Fibroblast of peridontal ligament (primary cell): ENCODE results near the gene FGD6.
"Not testable (repeated sequence)": the region's sequence is repeated elsewhere in the genome, so short reads cannot be mapped to it uniquely, and the experiment has no call there.

Experiments used
- DNase-seq: peaks from one replicate; pipeline ENCODE4 v3.0.0-alpha.2; 2010; ENCODE audit errors: extremely low read depth

The FGD6 gene

DNA sequence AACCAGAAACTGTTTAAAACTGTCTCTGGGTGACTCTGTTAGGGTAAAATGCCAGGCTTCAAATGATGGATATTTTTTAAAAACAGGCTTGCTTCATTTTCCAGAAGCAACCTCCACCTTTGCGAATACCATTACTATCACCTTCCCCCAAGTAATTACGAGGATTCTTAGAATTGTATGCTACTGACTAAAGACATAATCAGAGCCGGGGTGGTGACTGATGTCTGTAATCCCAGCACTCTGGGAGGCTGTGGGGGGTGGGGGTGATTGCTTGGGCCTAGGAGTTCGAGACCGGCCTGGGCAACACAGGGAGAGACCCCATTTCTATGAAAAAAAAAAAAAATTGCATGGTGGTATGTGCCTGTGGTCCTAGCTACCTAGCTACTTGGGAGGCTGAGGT lies 38.3 kb downstream of the FGD6 start:
- no peak for DNase-seq

DNA sequence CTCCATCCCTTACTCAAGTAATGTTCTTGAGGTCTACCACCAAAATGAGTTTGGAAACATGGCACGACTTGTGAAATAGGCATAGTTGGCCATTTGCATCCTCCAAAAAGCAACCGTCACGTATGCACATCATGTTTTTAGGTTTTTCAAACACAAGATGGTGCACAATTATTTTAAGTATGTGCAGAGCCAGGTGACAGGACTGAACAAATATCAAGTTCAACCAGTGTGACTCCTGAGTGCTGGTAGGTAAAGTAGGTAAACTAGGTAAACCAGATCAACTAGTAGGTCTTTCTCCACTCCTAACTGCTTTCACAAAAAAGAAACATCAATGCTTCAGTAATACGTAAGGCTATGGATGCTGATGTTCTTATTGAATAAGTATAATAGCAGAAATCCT lies 39.1 kb downstream of the FGD6 start:
- no peak for DNase-seq

DNA sequence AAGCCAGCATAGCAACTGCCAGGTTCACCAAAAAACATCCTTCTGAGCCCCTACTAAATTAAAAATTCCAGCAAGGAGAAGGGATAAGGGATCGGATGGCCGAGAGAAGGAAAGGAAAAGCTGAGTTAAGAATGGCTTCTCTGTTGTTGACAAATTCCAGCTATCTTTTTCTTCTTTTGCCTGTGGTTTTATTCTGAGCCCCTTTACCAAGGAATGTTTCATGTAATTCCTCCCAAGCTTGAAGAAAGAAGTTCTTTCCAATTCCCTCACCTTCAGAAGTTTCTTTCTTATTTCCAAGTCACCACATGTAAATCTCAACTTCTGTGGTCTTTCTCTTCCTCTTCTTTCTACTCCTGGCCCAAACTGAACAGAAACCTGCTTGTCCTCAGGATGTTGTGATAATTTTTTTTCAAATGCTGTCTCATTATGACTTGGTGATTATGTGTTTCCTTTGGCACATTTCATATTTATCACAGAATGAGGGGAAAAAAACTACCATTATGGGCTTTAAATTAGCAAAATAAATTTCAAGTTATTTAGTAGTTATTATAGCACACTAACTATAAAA lies 40.0 kb downstream of the FGD6 start:
- DNase-seq, result no peak

DNA sequence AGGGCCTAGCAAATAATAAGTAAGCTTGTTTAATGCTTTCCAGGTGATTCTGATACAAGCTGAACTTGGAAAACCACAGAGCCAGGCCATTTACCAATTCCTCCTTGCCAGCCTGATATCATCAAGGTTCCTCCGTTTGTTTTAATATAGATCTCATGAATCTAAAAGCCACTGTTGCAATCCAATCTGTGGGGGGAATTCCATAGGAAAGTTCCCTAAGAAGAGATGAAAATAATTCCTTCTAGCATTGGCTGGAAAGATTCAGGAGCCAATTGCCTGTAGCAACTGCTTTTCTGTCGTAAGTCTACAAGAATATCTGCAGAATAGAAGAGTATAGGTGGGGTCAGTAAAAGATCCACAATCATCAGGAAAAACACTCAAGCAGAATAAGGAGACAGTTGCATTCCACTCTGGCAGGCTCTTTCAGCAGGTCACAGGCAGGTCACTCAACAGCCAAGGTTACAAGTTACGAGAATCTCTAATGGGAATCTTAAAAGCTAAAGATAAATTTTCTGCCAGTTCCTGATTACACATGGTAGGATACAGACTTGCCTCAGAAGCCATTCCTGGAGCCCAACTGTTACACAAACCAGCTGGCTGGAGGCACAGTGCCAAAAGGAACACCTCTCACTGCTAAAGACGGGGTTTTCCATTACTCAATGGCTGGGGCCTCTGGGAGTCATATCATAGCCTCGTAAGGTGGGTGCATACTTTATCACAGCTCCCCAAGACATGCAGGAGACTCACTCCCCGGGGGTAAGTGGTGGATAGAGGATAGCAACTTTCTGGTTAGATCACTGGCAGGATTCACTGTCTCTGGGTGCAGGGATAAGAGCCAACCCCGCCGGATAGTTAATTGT lies 43.6 kb downstream of the FGD6 start:
- peak; percentile 58 for DNase-seq

DNA sequence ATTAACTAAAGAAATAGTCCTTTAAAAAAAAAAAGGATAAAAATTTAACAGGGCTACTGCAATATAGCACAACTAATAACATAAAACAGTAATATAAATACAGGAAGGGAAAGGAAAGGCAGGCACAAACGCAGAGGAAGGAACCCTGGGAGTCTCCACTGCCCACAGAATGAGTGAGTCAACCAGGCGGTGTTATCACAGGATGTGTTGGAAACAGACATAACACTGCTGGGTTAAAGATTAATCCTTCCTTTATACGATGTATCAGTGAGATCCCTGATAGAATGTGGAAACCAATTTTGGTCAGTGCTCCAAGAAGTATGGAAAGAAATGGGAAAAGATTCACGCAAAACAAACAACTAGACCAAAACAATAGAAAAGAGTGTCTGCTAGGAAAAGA lies 47.9 kb downstream of the FGD6 start:
- peak; percentile 59 for DNase-seq

DNA sequence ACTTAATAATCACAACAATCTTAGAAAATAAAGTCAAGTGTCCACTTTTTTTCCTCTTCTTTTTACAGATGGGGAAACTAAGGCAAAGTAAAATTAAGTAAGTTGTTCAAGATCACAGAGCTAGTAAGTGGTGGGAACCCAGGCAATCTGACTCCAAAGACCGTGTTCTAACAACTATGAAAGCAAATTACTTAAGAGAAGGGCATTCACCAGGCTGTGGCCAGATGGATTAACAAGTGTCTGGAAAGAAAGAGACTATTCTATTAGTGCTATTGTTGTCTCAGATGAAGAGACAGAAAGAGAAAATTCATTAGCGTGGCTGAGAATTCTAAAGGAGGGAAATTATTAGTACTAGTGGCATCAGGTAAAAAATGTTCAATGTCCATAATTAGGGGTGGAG lies 48.5 kb downstream of the FGD6 start:
- DNase-seq, result no peak

DNA sequence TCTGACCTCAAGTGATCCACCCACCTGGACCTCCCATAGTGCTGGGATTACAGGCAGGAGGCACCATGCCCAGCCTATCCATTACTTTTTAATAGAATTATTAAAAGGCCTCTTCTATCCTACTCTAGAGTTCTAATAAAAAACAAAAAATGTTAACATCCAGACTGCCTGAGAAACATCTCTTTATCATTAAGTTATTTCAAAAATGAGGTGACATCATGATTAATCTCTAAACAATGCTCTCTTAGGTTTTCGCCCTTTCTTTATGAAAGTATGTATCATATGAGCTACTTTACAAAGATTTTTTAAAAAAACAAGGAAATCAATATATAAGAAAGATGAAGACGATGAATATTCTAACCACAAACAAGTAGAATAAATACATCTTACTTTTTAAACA lies 52.6 kb downstream of the FGD6 start:
- no peak for DNase-seq

DNA sequence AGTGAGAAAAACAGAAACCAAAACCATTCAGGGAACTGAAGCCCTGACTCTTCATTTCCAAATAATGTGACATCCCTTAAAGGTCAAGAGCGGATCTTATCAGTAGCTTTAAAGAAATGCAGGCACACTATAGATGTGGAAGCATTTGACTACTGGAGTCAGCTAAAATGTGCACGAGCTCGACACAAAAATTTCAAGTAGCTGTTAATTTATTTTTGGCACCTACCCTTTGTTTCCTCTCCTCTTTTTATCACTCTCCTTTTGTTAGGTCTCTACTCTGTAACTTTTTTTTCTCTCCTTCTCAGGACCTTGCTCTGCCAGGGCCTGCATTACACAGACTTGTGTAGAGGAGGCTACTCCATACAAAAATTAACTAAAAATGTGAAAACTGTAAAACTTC lies 58.3 kb downstream of the FGD6 start:
- no peak for DNase-seq

DNA sequence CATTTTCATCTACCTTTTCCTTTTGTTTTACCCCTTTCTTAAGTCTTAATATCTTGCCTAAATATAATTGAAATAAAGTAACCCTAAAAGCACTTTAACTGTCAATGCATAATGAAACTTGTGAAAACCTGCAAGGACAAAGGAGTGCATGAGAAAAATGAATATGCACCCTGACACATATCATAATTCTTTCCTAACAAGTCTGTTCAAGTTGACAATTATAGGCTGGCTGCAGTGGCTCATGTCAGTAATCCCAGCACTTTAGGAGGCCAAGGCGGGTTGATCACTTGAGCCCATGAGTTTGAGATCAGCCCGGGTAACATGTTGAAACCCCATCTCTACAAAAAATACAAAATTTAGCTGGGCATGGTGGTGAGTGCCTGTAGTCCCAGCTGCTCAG lies 65.4 kb downstream of the FGD6 start:
- DNase-seq, result no peak

DNA sequence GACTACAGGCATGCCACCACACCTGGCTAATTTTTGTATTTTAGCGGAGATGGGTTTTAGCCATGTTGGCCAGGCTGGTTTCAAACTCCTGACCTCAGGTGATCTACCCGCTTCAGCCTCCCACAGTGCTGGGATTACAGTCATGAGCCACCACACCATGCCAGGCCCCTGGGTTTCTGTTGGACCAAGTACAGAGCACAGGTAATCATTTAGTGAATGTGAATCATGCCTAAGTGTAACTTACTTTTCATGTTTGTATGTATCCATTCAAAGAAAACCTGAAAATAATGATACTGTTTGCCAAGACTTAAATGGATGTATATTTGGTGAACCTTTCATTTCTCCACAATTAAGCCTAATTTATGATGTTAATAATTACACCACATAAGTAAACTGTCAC lies 65.9 kb downstream of the FGD6 start:
- no peak for DNase-seq

DNA sequence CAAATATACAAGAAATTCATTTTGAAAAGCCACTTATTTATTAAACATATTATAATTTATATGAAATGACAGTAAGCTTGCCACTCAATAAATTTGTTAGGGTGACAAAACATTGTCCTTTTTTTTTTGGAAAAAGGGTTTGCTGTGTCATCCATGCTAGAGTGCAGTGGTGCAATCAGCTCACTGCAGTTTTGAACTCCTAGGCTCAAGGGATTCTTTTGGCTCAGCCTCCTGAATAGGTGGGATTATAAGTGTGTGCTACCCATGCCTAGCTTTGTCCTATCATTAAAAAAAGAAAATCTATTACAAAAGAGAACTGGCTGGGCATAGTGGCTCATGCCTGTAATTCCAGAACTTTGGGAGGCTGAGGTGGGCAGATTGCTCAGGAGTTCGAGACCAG lies 66.8 kb downstream of the FGD6 start:
- no peak for DNase-seq

DNA sequence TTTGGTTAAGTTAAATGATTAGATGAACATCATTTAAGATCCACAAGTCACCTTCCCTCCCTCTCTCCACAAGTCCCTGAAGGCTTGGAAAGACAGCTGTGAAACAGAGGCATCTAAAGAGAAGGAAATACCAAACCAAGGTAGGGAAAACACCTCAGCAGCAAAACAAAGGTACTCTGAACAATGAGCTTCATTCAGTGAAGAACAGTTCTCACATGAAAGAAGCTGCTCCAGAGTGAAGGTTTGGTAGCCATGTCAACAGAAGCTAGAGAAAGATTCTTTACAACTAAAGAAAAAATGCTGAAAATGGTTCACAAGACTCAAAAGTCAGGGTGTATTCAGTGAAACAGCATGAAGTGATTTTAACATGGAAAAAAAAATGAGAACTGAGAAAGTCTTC lies 69.4 kb downstream of the FGD6 start:
- DNase-seq, result no peak

DNA sequence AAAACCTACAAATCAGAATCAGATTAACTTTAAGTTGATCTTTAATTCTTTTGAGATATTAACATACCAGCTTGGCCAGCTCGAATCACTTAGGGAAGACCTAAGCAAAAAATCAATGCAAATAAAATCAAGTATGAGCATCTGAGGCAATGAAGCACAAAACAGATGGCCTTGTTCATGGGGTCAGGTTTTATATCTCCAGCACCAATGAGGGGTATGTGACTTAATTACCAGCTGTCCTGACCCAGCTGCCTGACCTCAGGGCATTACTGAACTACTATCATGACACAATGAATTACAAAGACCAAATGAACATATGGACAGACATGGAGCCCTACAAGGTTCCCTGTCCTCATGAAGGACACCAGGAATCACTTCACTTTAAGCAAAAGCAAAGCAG lies 70.5 kb downstream of the FGD6 start:
- no peak for DNase-seq

DNA sequence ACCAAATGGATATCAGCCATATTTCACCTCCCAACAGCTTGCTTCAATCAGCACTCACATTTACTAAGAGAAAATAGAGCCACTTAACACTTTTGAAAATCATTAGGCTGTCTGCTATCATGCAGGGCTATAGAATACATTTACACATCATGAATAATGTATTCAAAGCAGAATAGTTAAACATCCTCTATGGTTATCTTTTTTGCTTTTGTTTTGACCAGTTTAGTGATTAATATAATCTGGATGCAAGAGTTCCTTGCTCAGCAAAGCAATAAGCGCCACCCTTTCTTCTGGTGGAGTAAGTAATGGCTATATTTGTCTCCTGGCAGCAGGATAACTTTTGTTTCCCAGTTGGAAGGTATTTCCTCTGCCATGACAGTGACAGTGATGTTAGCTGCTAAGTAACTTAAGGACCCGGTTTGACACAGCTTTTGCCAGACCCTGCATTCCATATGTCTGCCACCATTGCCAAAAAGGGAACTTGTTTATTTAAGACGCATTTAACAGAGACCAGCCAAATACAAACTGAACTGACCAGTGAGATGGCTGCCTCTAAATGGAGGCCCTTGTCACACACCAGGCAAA lies 73.6 kb downstream of the FGD6 start:
- DNase-seq, result peak; percentile 25

DNA sequence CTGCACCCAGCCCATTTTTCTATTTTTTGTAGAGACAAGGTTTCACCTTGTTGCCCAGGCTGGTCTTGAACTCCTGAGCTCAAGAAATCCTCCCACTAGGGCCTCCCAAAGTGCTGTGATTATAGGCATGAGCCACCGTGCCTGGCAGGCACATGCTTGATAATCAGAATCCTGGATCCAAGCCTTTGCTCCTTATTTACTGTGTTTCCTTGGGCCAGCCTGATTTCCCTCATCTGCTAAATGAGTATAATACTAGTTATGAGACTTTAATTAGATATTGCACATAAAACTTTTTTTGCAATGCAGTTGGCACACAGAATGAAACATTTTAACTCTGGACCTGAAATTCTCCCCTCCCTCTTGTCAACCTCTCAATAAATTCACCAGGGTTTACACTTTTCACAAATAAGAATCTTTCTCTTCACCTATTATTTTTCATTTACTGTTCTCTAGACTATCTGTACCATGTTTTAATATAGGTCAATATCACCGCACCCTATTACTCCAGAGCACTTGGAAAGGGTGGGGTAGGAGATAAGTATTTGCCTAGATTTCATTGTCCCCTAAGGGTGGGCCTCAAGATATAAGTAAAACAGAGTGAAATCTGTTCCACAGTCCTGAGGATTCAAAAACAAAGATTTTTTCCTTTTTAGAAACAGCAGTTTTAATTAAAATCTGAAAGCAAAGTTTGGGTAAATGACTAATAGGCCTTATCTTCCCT lies 74.7 kb downstream of the FGD6 start:
- no peak for DNase-seq

DNA sequence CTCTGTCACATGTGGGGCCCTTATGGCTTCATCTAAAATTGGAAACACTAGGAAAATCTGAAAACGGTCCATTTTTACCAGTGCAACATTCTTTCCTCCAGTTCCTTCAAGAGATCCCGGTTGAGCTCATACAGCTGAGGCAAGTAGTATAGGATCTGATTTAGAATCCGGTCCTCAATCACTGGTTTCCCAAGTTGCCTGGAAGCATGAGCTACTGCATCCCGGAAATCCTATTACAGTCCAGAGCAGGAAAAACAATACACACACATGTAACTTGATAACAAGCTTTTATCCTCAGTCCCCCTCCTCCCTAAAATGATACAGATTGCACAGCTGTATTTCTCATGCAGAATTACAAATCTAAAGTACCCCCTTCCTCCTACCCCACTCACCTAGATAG lies 76.0 kb downstream of the FGD6 start:
- no peak for DNase-seq

DNA sequence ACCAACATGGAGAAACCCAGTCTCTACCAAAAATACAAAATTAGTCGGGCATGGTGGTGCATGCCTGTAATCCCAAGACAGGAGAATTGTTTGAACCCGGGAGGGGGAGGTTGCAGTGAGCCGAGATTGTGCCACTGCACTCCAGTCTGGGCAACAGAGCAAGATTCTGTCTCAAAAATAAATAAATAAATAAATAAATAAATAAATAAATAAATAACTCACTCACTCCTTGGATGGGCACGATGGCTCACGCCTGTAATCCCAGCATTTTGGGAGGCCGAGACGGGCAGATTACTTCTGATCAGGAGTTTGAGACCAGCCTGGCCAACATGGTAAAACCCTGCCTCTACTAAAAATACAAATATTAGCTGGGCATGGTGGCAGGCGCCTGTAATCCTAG lies 79.2 kb downstream of the FGD6 start:
- not testable (repeated sequence) for DNase-seq

DNA sequence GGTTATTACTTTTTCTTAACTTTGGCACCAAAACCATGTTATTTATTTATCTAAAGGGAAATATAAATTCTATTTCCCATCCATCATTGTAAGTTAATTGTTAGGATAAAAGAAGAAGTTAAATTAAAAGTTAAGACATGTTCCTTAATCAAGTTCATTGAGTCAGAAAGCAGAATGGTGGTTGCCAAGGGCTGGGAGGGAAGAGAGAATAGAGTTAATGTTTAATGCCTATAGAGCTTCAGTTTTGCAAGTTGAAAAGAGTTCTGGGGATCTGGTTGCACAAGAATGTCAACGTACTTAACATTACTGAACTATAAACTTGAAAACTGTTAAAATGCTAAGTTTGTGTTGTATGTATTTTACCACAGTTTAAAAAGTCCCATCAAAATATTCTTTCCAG lies 80.7 kb downstream of the FGD6 start:
- no peak for DNase-seq

DNA sequence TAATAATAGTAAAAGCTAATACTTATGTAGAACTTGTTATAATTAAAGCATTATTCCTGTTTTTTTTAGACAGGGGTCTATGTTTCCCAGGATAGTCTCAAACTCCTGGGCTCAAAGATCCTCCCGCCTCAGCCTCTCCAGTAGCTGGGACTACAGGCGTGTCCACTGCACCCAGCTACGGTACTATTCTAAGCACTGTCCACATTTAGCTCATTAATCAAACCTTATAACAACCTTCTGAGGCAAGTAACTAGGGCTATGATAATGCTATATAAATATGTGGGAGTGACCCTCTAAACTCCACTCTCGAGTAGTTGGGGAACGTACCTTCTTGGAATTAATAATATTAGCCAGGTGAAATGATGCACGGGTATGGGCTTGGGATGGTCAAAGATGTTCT lies 83.2 kb downstream of the FGD6 start:
- DNase-seq, result no peak

DNA sequence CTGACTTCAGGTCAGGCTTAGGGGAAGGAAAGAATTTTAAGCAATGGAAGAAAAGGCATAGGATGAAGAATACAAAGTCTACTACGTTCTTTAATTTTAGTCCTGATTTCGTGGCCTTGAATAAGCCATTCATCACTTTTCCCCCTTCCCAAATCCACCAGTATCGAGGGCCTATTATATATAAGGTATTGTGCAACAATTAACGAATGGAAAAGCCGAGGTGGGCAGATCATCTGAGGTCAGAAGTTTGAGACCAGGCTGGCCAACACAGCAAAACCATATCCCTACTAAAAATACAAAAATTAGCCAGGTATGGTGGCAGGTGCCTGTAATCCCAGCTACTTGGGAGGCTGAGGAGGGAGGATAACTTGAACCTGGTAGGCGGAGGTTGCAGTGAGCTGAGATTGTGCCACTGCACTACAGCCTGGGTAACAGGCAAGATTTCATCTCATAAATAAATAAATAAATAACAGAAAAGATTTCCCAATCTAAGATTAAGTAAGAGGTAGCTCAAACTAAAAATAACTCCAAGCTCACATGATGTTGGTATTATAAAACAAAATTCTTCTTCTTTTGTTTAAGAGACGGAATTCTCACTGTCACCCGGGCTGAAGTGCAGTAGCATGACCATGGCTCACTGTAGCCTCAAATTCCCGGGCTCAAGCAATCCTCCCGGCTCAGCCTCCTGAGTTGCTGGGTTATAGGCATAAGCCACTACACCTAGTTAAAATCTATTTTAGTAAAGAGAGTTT lies 85.5 kb downstream of the FGD6 start:
- DNase-seq, result peak; percentile 25

DNA sequence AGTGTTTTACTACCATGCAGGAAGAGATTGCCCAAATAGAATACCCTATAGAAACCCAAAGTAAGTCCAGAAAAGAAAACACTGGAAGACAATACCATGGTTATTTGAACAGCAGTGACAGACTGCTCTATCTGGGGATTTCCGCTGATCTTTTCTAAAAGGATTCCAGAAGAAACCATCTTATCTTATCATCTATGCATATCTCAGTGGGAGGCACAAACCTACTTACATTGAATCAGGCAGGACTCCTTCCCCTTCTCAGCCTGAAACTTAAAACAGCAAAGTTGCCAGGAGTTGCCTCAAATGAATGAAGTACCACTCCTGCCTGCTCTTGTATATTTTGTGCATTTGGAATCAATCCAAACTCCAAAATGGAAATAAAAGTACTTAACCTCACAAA lies 87.2 kb downstream of the FGD6 start:
- DNase-seq, result no peak

DNA sequence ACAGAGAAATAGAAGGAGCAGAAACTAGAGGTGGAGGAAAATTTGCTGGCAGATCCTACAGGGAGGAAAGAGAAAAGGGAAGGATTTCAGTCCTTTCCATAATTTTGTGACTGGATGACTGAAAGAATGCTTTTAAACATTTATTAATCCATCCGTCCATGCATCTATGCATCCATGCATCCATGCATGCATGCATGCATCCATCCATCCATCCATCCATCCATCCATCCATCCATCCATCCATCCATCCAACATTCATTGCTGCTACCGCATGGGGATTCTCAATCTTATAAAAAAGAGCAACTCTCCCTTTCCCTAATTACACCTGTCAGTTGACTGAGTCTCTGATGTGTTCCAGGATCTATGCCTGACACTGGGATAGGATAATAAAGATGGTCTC lies 88.2 kb downstream of the FGD6 start:
- DNase-seq, result no peak
